IMR-90 (cell line): ENCODE measurements around the gene ARL5C. TPM values are rescaled to one million over a fixed set of nuclear protein-coding genes. Genes with fewer than 3 reads are reported as not detected.
A peak's percentile ranks its signal among the peaks of the same experiment; 100 is the strongest.

Experiments
- ATAC-seq: fragments of 200-7000 bp; cut with Tn5 transposase; 2 replicates; pipeline ENCODE4 v1.9.1; 2020; ENCODE audit warnings: low read depth, mild to moderate bottlenecking, moderate library complexity
- BruUV-seq: library from RNA; stranded (reverse); fragments of 400-500 nt; replicated peaks from 2 replicates; lab custom pipeline; 2021; lab: Mats Ljungman, UMichigan
- CTCF ChIA-PET: fragments of 300-600 bp; formaldehyde crosslinking; extraction: SDS; loops from one replicate; lab custom pipeline; 2021; ENCODE audit warnings: antibody characterized with exemption; lab: Yijun Ruan, JAX
- POLR2A ChIA-PET: fragments of 300-600 bp; sonication (Branson Sonifier 250); formaldehyde crosslinking; loops from one replicate; lab custom pipeline; 2022; ENCODE audit warnings: antibody characterized with exemption; ENCODE audit not compliant: unreplicated experiment; lab: Charles Lee
- DNase-seq: peaks from one replicate; pipeline ENCODE4 v3.0.0; 2013
- H2AFZ ChIP-seq: replicated peaks from 2 replicates; pipeline ENCODE3; 2013; ENCODE audit warnings: low read length, mild to moderate bottlenecking; ENCODE audit not compliant: poor library complexity
- H2AK5ac ChIP-seq: 2 replicates; pipeline ENCODE4 v1.6.1; 2013; ENCODE audit warnings: low read depth, low read length, inconsistent platforms
- H2AK9ac ChIP-seq: replicated peaks from 2 replicates; pipeline ENCODE3; 2013; ENCODE audit warnings: mild to moderate bottlenecking, low read depth, low read length, moderate library complexity; ENCODE audit not compliant: poor library complexity
- H2BK120ac ChIP-seq: 2 replicates; pipeline ENCODE4 v1.6.1; 2013; ENCODE audit warnings: low read depth, low read length, inconsistent platforms
- H2BK15ac ChIP-seq: 3 replicates; pipeline ENCODE4 v1.6.1; 2013; ENCODE audit warnings: low read depth, low read length, inconsistent platforms
- H2BK20ac ChIP-seq: 2 replicates; pipeline ENCODE4 v1.6.1; 2013; ENCODE audit warnings: low read depth, mild to moderate bottlenecking, inconsistent platforms, low read length, moderate library complexity
- H2BK5ac ChIP-seq: 2 replicates; pipeline ENCODE4 v1.6.1; 2013; ENCODE audit warnings: mild to moderate bottlenecking, low read depth, low read length, inconsistent platforms; ENCODE audit not compliant: poor library complexity, severe bottlenecking
- H3K14ac ChIP-seq: replicated peaks from 2 replicates; pipeline ENCODE4 v1.6.1; 2013; ENCODE audit warnings: low read depth, low read length, inconsistent platforms
- H3K18ac ChIP-seq: 2 replicates; pipeline ENCODE4 v1.6.1; 2013; ENCODE audit warnings: low read depth, low read length, control low read depth
- H3K23ac ChIP-seq: 2 replicates; pipeline ENCODE4 v1.6.1; 2013; ENCODE audit warnings: low read depth, low read length, inconsistent platforms
- H3K27ac ChIP-seq: 2 replicates; pipeline ENCODE4 v1.5.1; 2013; ENCODE audit warnings: mild to moderate bottlenecking, control low read depth, low read length; ENCODE audit not compliant: insufficient read depth
- H3K27me3 ChIP-seq: 2 replicates; pipeline ENCODE4 v1.6.1; 2013; ENCODE audit warnings: low read length; ENCODE audit not compliant: control insufficient read depth, insufficient read depth
- H3K36me3 ChIP-seq: 2 replicates; pipeline ENCODE4 v1.6.1; 2013; ENCODE audit warnings: low read length, mixed read lengths; ENCODE audit not compliant: control insufficient read depth, insufficient read depth
- H3K4ac ChIP-seq: 2 replicates; pipeline ENCODE4 v1.6.1; 2013; ENCODE audit warnings: low read depth, low read length, inconsistent platforms
- H3K4me1 ChIP-seq: 2 replicates; pipeline ENCODE4 v1.6.1; 2013; ENCODE audit warnings: low read length, mixed read lengths; ENCODE audit not compliant: control insufficient read depth, insufficient read depth
- H3K4me2 ChIP-seq: 2 replicates; pipeline ENCODE4 v1.6.1; 2013; ENCODE audit warnings: low read depth, mild to moderate bottlenecking, control low read depth, low read length, moderate library complexity
- H3K4me3 ChIP-seq: 2 replicates; pipeline ENCODE4 v1.5.1; 2013; ENCODE audit warnings: low read depth, mild to moderate bottlenecking, control low read depth, low read length, moderate library complexity; ENCODE audit not compliant: insufficient read depth
- H3K56ac ChIP-seq: 2 replicates; pipeline ENCODE4 v1.6.1; 2013; ENCODE audit warnings: low read length, inconsistent platforms; ENCODE audit not compliant: insufficient read depth; ENCODE audit errors: extremely low read depth
- H3K79me1 ChIP-seq, 2 experiments: 2 replicates each; pipeline ENCODE4 v1.6.1; 2013; ENCODE audit warnings: low read length in 2 of 2, inconsistent platforms in 1 of 2, low read depth in 1 of 2
- H3K9ac ChIP-seq: 2 replicates; pipeline ENCODE4 v1.6.1; 2013; ENCODE audit warnings: low read depth, low read length, control low read depth
- H3K9me1 ChIP-seq: 2 replicates; pipeline ENCODE4 v1.6.1; 2013; ENCODE audit warnings: low read length, inconsistent platforms; ENCODE audit not compliant: insufficient read depth
- H3K9me3 ChIP-seq: 2 replicates; pipeline ENCODE4 v1.6.1; 2013; ENCODE audit warnings: low read length; ENCODE audit not compliant: control insufficient read depth, insufficient read depth
- H4K20me1 ChIP-seq: 2 replicates; pipeline ENCODE4 v1.6.1; 2013; ENCODE audit warnings: low read length, inconsistent platforms; ENCODE audit not compliant: insufficient read depth
- H4K5ac ChIP-seq: 2 replicates; pipeline ENCODE4 v1.6.1; 2013; ENCODE audit warnings: mild to moderate bottlenecking, low read depth, low read length, control low read depth
- H4K8ac ChIP-seq, 2 experiments: 2 replicates each; pipeline ENCODE4 v1.6.1; 2013; ENCODE audit warnings: low read depth in 2 of 2, low read length in 2 of 2, control low read depth in 1 of 2, inconsistent platforms in 1 of 2
- H4K91ac ChIP-seq: 2 replicates; pipeline ENCODE4 v1.6.1; 2013; ENCODE audit warnings: low read depth, low read length, inconsistent platforms; ENCODE audit not compliant: insufficient read depth
- BHLHE40 ChIP-seq: fragments of 150-350 bp; IDR thresholded peaks from 2 replicates; pipeline ENCODE4 v1.6.1; 2016; ENCODE audit warnings: mild to moderate bottlenecking, low read depth, low read length
- CEBPB ChIP-seq: IDR thresholded peaks from 2 replicates; pipeline ENCODE4 v1.6.1; 2012; ENCODE audit warnings: low read depth, low read length, improper control_type of control experiment
- CHD1 ChIP-seq: IDR thresholded peaks from 2 replicates; pipeline ENCODE4 v1.6.1; 2012; ENCODE audit warnings: low read depth, low read length, improper control_type of control experiment
- MAFK ChIP-seq: IDR thresholded peaks from 2 replicates; pipeline ENCODE4 v1.6.1; 2012; ENCODE audit warnings: low read depth, low read length, improper control_type of control experiment
- MAZ ChIP-seq: IDR thresholded peaks from 2 replicates; pipeline ENCODE4 v1.6.1; 2012; ENCODE audit warnings: low read depth, mild to moderate bottlenecking, low read length, improper control_type of control experiment, moderate library complexity, borderline replicate concordance
- MXI1 ChIP-seq: IDR thresholded peaks from 2 replicates; pipeline ENCODE4 v1.6.1; 2012; ENCODE audit warnings: low read depth, mild to moderate bottlenecking, low read length, moderate library complexity, borderline replicate concordance
- NFE2L2 ChIP-seq: fragments of 150-350 bp; IDR thresholded peaks from 2 replicates; pipeline ENCODE4 v1.6.1; 2016; ENCODE audit warnings: low read depth, mild to moderate bottlenecking, low read length
- POLR2A ChIP-seq: IDR thresholded peaks from 2 replicates; pipeline ENCODE4 v1.6.1; 2012; ENCODE audit warnings: mild to moderate bottlenecking, low read depth, low read length
- RAD21 ChIP-seq: IDR thresholded peaks from 2 replicates; pipeline ENCODE4 v1.6.1; 2012; ENCODE audit warnings: low read length, improper control_type of control experiment
- RCOR1 ChIP-seq: IDR thresholded peaks from 2 replicates; pipeline ENCODE4 v1.6.1; 2012; ENCODE audit warnings: mild to moderate bottlenecking, low read length, improper control_type of control experiment; ENCODE audit not compliant: insufficient replicate concordance
- SMC3 ChIP-seq: fragments of 150-350 bp; IDR thresholded peaks from 2 replicates; pipeline ENCODE4 v1.6.1; 2016; ENCODE audit warnings: low read depth, mild to moderate bottlenecking, antibody characterized with exemption, low read length, moderate library complexity
- WGBS, 2 experiments: methylation state at CpG; one replicate each; pipeline versions ENCODE4 v1.1.5 to v1.1.7; 2013; ENCODE audit warnings: missing lambda C conversion rate in 2 of 2; ENCODE audit not compliant: insufficient read length in 1 of 2; ENCODE audit errors: extremely low coverage in 2 of 2; 5-methylcytosine and 5-hydroxymethylcytosine counted together
- dilution Hi-C: fragments of 300-500 bp; cut with HindIII; formaldehyde crosslinking; loops from one replicate; pipeline ENCODE4 v1.14.3; 2018; ENCODE audit warnings: low sequenced_read_pairs; ENCODE audit not compliant: unreplicated experiment
- in situ Hi-C: fragments of 300-500 bp; cut with MboI; formaldehyde crosslinking; loops from 3 replicates; pipeline ENCODE4 v1.14.3; 2019; ENCODE audit warnings: low sequenced_read_pairs, inconsistent platforms, mixed read lengths
- intact Hi-C: fragments of 100-400 bp; cut with micrococcal nuclease; formaldehyde crosslinking; loops from 2 replicates; pipeline ENCODE4 v1.10.0; 2022
- polyA plus RNA-seq, 3 experiments: library from polyadenylated mRNA; depleted of rRNA; stranded (reverse); fragments of >200 nt; gene quantifications; 2 replicates each; pipeline ENCODE4 v1.2.3, GENCODE V29; 2012; ENCODE audit warnings: low replicate concordance in 1 of 3
- total RNA-seq: library from RNA; depleted of rRNA; stranded (reverse); fragments of >200 nt; gene quantifications from 2 replicates; pipeline ENCODE4 v1.2.3, GENCODE V29; 2012
- TF ChIP-seq, protein P1 (sequence below): fragments of 150-350 bp; IDR thresholded peaks from 2 replicates; pipeline ENCODE4 v1.6.1; 2016; ENCODE audit warnings: low read depth, mild to moderate bottlenecking, low read length, moderate library complexity, borderline replicate concordance
- TF ChIP-seq, protein P2 (sequence below): conservative IDR thresholded peaks from 2 replicates; pipeline ENCODE4 v1.5.1; 2012; ENCODE audit warnings: mild to moderate bottlenecking, low read depth, low read length, improper control_type of control experiment
- TF ChIP-seq, protein P3 (sequence below): fragments of 150-350 bp; IDR thresholded peaks from 2 replicates; pipeline ENCODE4 v1.6.1; 2017; ENCODE audit warnings: mild to moderate bottlenecking, antibody characterized with exemption, low read length, low read depth

The ARL5C gene
- total and polyA plus RNA-seq, 2 of the 4 experiments (the other 2 are of a cell fraction): not detected

DNA sequence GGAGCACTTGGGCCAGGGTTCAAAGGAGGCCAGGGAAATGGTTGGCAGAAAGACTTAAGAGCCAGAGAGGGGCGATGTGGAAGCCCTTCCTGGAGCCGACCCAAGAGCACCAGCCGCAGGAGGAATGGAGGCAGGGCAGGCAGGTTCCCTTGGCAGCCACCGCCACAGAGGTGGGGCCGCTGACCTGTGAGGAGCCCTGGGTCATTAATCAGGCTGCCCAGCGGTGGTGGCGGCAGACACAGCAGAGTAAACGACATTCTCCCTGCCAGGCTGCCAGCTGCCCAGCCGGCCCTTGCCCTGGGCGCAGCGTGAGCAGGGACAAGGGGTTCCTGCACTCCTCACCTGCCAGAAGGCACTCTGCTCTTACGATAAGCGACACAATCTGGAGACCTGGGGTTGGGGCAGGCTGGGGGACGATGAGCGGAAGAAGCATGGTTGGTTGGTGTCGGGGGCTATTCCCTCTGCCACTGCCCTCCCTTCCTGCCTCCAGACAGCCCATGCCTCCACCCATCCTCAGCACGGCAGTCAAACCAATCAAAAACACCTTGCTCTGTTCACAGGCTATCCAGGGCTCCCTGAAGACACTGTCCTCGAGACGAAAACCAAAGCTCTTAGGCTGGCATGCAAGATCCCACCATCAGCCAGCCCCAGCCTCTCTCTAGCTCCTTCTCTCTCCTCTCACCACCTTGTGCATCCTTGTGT is 55.4 kb downstream of the ARL5C start:
- Histone ChIP-seq H4K91ac (no peak overlapping the region), H3K4me3 (no peak overlapping the region), H3K79me1 (no peaks in the 10 kb centered on the region), H3K27ac (no peak overlapping the region), H3K9me3 (peaks cover 4% of the 10 kb centered on the region; the same call in 1 of the 2 replicates), H2AFZ (no peak overlapping the region), H3K4ac (no peak overlapping the region), H3K4me2 (no peak overlapping the region), H3K56ac (no peak overlapping the region), H3K36me3 (no peaks in the 10 kb centered on the region), H3K27me3 (peaks cover 41% of the 10 kb centered on the region), H2BK15ac (no peak overlapping the region), H2AK9ac (peak overlapping the region; percentile 58), H2BK5ac (no peak overlapping the region), H3K14ac (no peak overlapping the region), H2BK20ac (no peak overlapping the region), H3K9ac (no peak overlapping the region), H3K9me1 (peaks cover 7% of the 10 kb centered on the region), H2AK5ac (no peak overlapping the region), H4K8ac (no peak overlapping the region), H2BK120ac (no peak overlapping the region), H3K18ac (no peak overlapping the region), H4K5ac (no peak overlapping the region), H3K4me1 (peaks cover 7% of the 10 kb centered on the region), H4K20me1 (no peaks in the 10 kb centered on the region), H3K23ac (no peak overlapping the region)
- BruUV-seq: no TSS peak
- intact Hi-C loops: no loop called here
- CTCF ChIA-PET: no interaction called here
- no peak for TF ChIP-seq MXI1
- TF ChIP-seq RAD21: no peak
- TF ChIP-seq MAFK: no peak
- no peak for TF ChIP-seq POLR2A
- TF ChIP-seq, protein P1, sequence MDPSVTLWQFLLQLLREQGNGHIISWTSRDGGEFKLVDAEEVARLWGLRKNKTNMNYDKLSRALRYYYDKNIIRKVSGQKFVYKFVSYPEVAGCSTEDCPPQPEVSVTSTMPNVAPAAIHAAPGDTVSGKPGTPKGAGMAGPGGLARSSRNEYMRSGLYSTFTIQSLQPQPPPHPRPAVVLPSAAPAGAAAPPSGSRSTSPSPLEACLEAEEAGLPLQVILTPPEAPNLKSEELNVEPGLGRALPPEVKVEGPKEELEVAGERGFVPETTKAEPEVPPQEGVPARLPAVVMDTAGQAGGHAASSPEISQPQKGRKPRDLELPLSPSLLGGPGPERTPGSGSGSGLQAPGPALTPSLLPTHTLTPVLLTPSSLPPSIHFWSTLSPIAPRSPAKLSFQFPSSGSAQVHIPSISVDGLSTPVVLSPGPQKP: no peak
- no peak for TF ChIP-seq CHD1
- no peak for TF ChIP-seq BHLHE40
- TF ChIP-seq RCOR1: no peak
- no peak for TF ChIP-seq NFE2L2
- no peak for TF ChIP-seq SMC3
- TF ChIP-seq, protein P2, sequence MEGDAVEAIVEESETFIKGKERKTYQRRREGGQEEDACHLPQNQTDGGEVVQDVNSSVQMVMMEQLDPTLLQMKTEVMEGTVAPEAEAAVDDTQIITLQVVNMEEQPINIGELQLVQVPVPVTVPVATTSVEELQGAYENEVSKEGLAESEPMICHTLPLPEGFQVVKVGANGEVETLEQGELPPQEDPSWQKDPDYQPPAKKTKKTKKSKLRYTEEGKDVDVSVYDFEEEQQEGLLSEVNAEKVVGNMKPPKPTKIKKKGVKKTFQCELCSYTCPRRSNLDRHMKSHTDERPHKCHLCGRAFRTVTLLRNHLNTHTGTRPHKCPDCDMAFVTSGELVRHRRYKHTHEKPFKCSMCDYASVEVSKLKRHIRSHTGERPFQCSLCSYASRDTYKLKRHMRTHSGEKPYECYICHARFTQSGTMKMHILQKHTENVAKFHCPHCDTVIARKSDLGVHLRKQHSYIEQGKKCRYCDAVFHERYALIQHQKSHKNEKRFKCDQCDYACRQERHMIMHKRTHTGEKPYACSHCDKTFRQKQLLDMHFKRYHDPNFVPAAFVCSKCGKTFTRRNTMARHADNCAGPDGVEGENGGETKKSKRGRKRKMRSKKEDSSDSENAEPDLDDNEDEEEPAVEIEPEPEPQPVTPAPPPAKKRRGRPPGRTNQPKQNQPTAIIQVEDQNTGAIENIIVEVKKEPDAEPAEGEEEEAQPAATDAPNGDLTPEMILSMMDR: no peak
- TF ChIP-seq, protein P3, sequence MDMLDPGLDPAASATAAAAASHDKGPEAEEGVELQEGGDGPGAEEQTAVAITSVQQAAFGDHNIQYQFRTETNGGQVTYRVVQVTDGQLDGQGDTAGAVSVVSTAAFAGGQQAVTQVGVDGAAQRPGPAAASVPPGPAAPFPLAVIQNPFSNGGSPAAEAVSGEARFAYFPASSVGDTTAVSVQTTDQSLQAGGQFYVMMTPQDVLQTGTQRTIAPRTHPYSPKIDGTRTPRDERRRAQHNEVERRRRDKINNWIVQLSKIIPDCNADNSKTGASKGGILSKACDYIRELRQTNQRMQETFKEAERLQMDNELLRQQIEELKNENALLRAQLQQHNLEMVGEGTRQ: no peak
- no peak for TF ChIP-seq MAZ
- no peak for TF ChIP-seq CEBPB
- in situ Hi-C loops: no loop called here
- dilution Hi-C loops: no loop called here
- DNase-seq (no peak), ATAC-seq (no peak)
- POLR2A ChIA-PET: no interaction called here
- 29% methylated on average over 6 of the region's 19 CpGs; no CpG with 5 or more reads in 1 of the 2 experiments for whole genome bisulfite sequencing, 2 experiments
